WTC11 (cell line): Measurements from ENCODE around the gene CELSR1. TPM values are rescaled to one million over a fixed set of nuclear protein-coding genes. Genes with fewer than 3 reads are reported as not detected.
A peak's percentile ranks its signal among the peaks of the same experiment; 100 is the strongest.

ENCODE experiments used
- ATAC-seq: fragments of 200-7000 bp; cut with Tn5 transposase; 2 replicates; pipeline ENCODE4 v1.10.0; 2021; ENCODE audit warnings: mild to moderate bottlenecking, moderate library complexity
- CTCF ChIA-PET: fragments of 300-600 bp; sonication (Branson Sonifier 250); formaldehyde crosslinking; loops from one replicate; lab custom pipeline; 2021; ENCODE audit warnings: antibody characterized with exemption; lab: Charles Lee
- POLR2A ChIA-PET: fragments of 350-600 bp; sonication (Branson Sonifier 250); formaldehyde crosslinking; loops from one replicate; lab custom pipeline; 2021; ENCODE audit warnings: antibody characterized with exemption; lab: Charles Lee
- DNase-seq: peaks from one replicate; pipeline ENCODE4 v3.0.0; 2021; ENCODE audit warnings: low spot score
- H3K27ac Mint-ChIP-seq: 2 replicates; pipeline ENCODE4 v1.8.0; 2021; ENCODE audit warnings: mixed read lengths
- H3K27me3 Mint-ChIP-seq: 2 replicates; pipeline ENCODE4 v1.8.0; 2021; ENCODE audit warnings: low read depth, mild to moderate bottlenecking, moderate library complexity, mixed read lengths
- H3K36me3 Mint-ChIP-seq: 2 replicates; pipeline ENCODE4 v1.8.0; 2021; ENCODE audit warnings: mixed read lengths
- H3K4me1 Mint-ChIP-seq: 2 replicates; pipeline ENCODE4 v1.8.0; 2022; ENCODE audit warnings: mixed read lengths
- H3K4me3 Mint-ChIP-seq: 2 replicates; pipeline ENCODE4 v1.8.0; 2021; ENCODE audit warnings: mild to moderate bottlenecking, moderate library complexity, mixed read lengths
- H3K9me3 Mint-ChIP-seq: 2 replicates; pipeline ENCODE4 v1.8.0; 2021; ENCODE audit warnings: mixed read lengths
- ATF1 ChIP-seq: sonication (generic); formaldehyde crosslinking; IDR thresholded peaks from 2 replicates; pipeline ENCODE4 v1.8.1; 2023; ENCODE audit warnings: mild to moderate bottlenecking, moderate library complexity, missing genetic modification reagents
- ATF6 ChIP-seq: sonication (generic); formaldehyde crosslinking; IDR thresholded peaks from 2 replicates; pipeline ENCODE4 v1.8.1; 2023; ENCODE audit warnings: mild to moderate bottlenecking, missing genetic modification reagents
- CREB1 ChIP-seq: sonication (generic); formaldehyde crosslinking; IDR thresholded peaks from 2 replicates; pipeline ENCODE4 v1.8.0; 2023; ENCODE audit warnings: mild to moderate bottlenecking, missing genetic modification reagents
- ELF4 ChIP-seq: sonication (generic); formaldehyde crosslinking; IDR thresholded peaks from 2 replicates; pipeline ENCODE4 v1.8.1; 2022; ENCODE audit warnings: low read depth, mild to moderate bottlenecking, moderate library complexity, missing genetic modification reagents
- ERG ChIP-seq: fragments of 250-450 bp; sonication (Bioruptor Pico); IDR thresholded peaks from 2 replicates; pipeline ENCODE4 v1.8.0; 2021; ENCODE audit warnings: mild to moderate bottlenecking
- ESRRA ChIP-seq: sonication (generic); formaldehyde crosslinking; IDR thresholded peaks from 2 replicates; pipeline ENCODE4 v1.8.1; 2022; ENCODE audit warnings: mild to moderate bottlenecking, missing genetic modification reagents, borderline replicate concordance
- FOXK1 ChIP-seq: sonication (generic); formaldehyde crosslinking; IDR thresholded peaks from 2 replicates; pipeline ENCODE4 v1.8.0; 2022; ENCODE audit warnings: mild to moderate bottlenecking, moderate library complexity, missing genetic modification reagents
- GTF2I ChIP-seq: fragments of 250-450 bp; sonication (Bioruptor Pico); conservative IDR thresholded peaks from 2 replicates; pipeline ENCODE4 v1.4.0; 2021; ENCODE audit warnings: mild to moderate bottlenecking
- JAZF1 ChIP-seq: fragments of 250-450 bp; sonication (Bioruptor Pico); IDR thresholded peaks from 2 replicates; pipeline ENCODE4 v1.9.0; 2021; ENCODE audit warnings: moderate library complexity, mild to moderate bottlenecking, inconsistent platforms
- NFE2L1 ChIP-seq: sonication (generic); formaldehyde crosslinking; IDR thresholded peaks from 2 replicates; pipeline ENCODE4 v1.8.1; 2023; ENCODE audit warnings: missing genetic modification reagents
- NFYB ChIP-seq: sonication (generic); formaldehyde crosslinking; conservative IDR thresholded peaks from 2 replicates; pipeline ENCODE4 v1.8.0; 2022; ENCODE audit warnings: low read depth, missing genetic modification reagents
- RELA ChIP-seq: sonication (generic); formaldehyde crosslinking; IDR thresholded peaks from 2 replicates; pipeline ENCODE4 v1.8.1; 2022; ENCODE audit warnings: missing genetic modification reagents, mild to moderate bottlenecking, borderline replicate concordance
- RORB ChIP-seq: fragments of 250-450 bp; sonication (Bioruptor Pico); IDR thresholded peaks from 2 replicates; pipeline ENCODE4 v1.9.0; 2021; ENCODE audit warnings: mild to moderate bottlenecking
- ZBTB21 ChIP-seq: sonication (generic); formaldehyde crosslinking; IDR thresholded peaks from 2 replicates; pipeline ENCODE4 v1.8.1; 2023; ENCODE audit warnings: mild to moderate bottlenecking, missing genetic modification reagents, borderline replicate concordance
- ZNF232 ChIP-seq: sonication (generic); formaldehyde crosslinking; IDR thresholded peaks from 2 replicates; pipeline ENCODE4 v1.8.0; 2022; ENCODE audit warnings: mild to moderate bottlenecking, missing genetic modification reagents
- ZNF317 ChIP-seq: sonication (generic); formaldehyde crosslinking; IDR thresholded peaks from 2 replicates; pipeline ENCODE4 v1.8.1; 2023; ENCODE audit warnings: low read depth, mild to moderate bottlenecking, moderate library complexity, missing genetic modification reagents, borderline replicate concordance
- ZNF423 ChIP-seq: fragments of 250-450 bp; sonication (Bioruptor Pico); IDR thresholded peaks from 2 replicates; pipeline ENCODE4 v2.1.2; 2022; ENCODE audit warnings: mild to moderate bottlenecking, moderate library complexity
- total RNA-seq: library from RNA; stranded (reverse); gene quantifications from 3 replicates; pipeline ENCODE4 v1.2.3, GENCODE V29; 2021
- TF ChIP-seq, protein P1 (sequence below): fragments of 200-600 bp; IDR thresholded peaks from 2 replicates; pipeline ENCODE4 v1.8.0; 2022; ENCODE audit warnings: antibody characterized with exemption
- TF ChIP-seq, protein P2 (sequence below): fragments of 250-450 bp; sonication (Bioruptor Pico); IDR thresholded peaks from 2 replicates; pipeline ENCODE4 v2.1.2; 2022; ENCODE audit warnings: mild to moderate bottlenecking, moderate library complexity

CELSR1 gene
- total RNA-seq, 1 experiment from 2014 or later = 16.8 TPM

GRCh38 chr22:46524203-46524740 lies 13.1 kb downstream of the CELSR1 start:
- Mint-ChIP-seq H3K36me3 (peaks cover 7% of the 10 kb centered on the region), H3K9me3 (no peaks in the 10 kb centered on the region), H3K4me3 (no peak overlapping the region), H3K27me3 (no peaks in the 10 kb centered on the region), H3K27ac (peak overlapping the region; percentile 41; the same call in 1 of the 2 replicates), H3K4me1 (peaks cover 12% of the 10 kb centered on the region; the same call in 1 of the 2 replicates)
- CTCF ChIA-PET = interaction anchor here (0.9 to 1.9 kb wide), 3 partner anchors 18 to 157 kb away, joined by 5 to 11 read pairs (median 8); no protein-coding TSS in a partner anchor
- DNase-seq = no peak
- no peak; the same call in 1 of the 2 replicates for ATAC-seq
- POLR2A ChIA-PET = no interaction called here
- TF ChIP-seq JAZF1 (CRISPR knock-in tag) (no peak), RORB (no peak), FOXK1 (CRISPR knock-in tag) (no peak), ELF4 (CRISPR knock-in tag) (no peak), ATF1 (CRISPR knock-in tag) (no peak), RELA (CRISPR knock-in tag) (no peak), ZNF317 (no peak), CREB1 (CRISPR knock-in tag) (no peak), ATF6 (CRISPR knock-in tag) (no peak), GTF2I (CRISPR knock-in tag) (no peak), ZNF423 (no peak)
- TF ChIP-seq, protein P1, sequence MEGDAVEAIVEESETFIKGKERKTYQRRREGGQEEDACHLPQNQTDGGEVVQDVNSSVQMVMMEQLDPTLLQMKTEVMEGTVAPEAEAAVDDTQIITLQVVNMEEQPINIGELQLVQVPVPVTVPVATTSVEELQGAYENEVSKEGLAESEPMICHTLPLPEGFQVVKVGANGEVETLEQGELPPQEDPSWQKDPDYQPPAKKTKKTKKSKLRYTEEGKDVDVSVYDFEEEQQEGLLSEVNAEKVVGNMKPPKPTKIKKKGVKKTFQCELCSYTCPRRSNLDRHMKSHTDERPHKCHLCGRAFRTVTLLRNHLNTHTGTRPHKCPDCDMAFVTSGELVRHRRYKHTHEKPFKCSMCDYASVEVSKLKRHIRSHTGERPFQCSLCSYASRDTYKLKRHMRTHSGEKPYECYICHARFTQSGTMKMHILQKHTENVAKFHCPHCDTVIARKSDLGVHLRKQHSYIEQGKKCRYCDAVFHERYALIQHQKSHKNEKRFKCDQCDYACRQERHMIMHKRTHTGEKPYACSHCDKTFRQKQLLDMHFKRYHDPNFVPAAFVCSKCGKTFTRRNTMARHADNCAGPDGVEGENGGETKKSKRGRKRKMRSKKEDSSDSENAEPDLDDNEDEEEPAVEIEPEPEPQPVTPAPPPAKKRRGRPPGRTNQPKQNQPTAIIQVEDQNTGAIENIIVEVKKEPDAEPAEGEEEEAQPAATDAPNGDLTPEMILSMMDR = no peak

DNA sequence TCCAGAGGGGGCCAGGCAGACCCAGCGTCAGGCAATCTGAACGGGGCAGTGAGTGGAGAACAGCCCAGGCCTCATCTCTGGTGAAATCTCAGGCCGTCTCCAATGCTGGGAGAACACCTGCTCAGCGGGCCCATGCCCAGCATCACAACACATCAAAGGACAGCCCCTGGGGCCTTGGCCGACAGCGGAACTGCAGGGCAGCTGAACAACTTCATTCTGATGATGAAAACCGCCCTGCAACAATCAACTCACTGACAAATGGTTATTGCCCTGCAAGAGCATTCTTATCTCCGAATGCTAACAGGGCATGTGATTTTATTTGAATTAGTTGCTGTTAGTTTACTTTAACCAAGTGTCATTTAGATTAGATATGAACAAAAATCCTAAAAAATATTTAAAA lies 14.6 kb downstream of the CELSR1 start:
- Mint-ChIP-seq H3K27ac (no peak overlapping the region), H3K4me3 (no peak overlapping the region), H3K36me3 (no peaks in the 10 kb centered on the region), H3K27me3 (no peaks in the 10 kb centered on the region), H3K9me3 (no peaks in the 10 kb centered on the region), H3K4me1 (0 out of 2 replicates have a peak, but pooled peaks cover 7% of the 10 kb centered on the region)
- no peak for TF ChIP-seq ERG
- no peak for TF ChIP-seq NFE2L1
- ATAC-seq = peak; percentile 28; the same call in 1 of the 2 replicates
- POLR2A ChIA-PET = interaction anchor here (0.6 kb wide), 1 partner anchor 710 kb away, joined by 5 read pairs; no protein-coding TSS in a partner anchor
- CTCF ChIA-PET = interaction anchor here (1.9 kb wide), 1 partner anchor 155 kb away, joined by 11 read pairs; no protein-coding TSS in a partner anchor
- DNase-seq = no peak

- Mint-ChIP-seq H3K4me3 (no peak overlapping the region), H3K4me1 (0 out of 2 replicates have a peak, but pooled peaks cover 7% of the 10 kb centered on the region), H3K9me3 (no peaks in the 10 kb centered on the region), H3K36me3 (no peaks in the 10 kb centered on the region), H3K27ac (no peak overlapping the region), H3K27me3 (no peaks in the 10 kb centered on the region)
- POLR2A ChIA-PET = no interaction called here
- DNase-seq = no peak
- CTCF ChIA-PET = no interaction called here
- ATAC-seq = no peak
- TF ChIP-seq ZNF232 = no peak
- TF ChIP-seq, protein P2, sequence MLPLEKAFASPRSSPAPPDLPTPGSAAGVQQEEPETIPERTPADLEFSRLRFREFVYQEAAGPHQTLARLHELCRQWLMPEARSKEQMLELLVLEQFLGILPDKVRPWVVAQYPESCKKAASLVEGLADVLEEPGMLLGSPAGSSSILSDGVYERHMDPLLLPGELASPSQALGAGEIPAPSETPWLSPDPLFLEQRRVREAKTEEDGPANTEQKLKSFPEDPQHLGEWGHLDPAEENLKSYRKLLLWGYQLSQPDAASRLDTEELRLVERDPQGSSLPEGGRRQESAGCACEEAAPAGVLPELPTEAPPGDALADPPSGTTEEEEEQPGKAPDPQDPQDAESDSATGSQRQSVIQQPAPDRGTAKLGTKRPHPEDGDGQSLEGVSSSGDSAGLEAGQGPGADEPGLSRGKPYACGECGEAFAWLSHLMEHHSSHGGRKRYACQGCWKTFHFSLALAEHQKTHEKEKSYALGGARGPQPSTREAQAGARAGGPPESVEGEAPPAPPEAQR (CRISPR knock-in tag) = no peak
- no peak for TF ChIP-seq RELA (CRISPR knock-in tag)
- TF ChIP-seq ZBTB21 = no peak
- TF ChIP-seq NFYB (CRISPR knock-in tag) = no peak
- TF ChIP-seq ESRRA (CRISPR knock-in tag) = no peak
Observed at GRCh38 chr22:46521994-46522393, 15.4 kb downstream of the CELSR1 start.
